AG04450 (cell line): ENCODE results near the gene ORAI2. TPM values are rescaled to one million over a fixed set of nuclear protein-coding genes. Genes with fewer than 3 reads are reported as not detected.
"Not testable (repeated sequence)": the region's sequence is repeated elsewhere in the genome, so short reads cannot be mapped to it uniquely, and the experiment has no call there.

ENCODE experiments used
- CTCF ChIA-PET: fragments of 300-600, 350-600 bp; formaldehyde crosslinking; extraction: SDS; loops from one replicate; lab custom pipeline; 2022; ENCODE audit warnings: antibody characterized with exemption, inconsistent platforms; lab: Charles Lee
- POLR2A ChIA-PET: fragments of 350-600 bp; formaldehyde crosslinking; extraction: SDS; loops from one replicate; lab custom pipeline; 2021; ENCODE audit warnings: antibody characterized with exemption, inconsistent platforms; lab: Yijun Ruan, JAX
- DNase-seq: peaks from one replicate; pipeline ENCODE4 v3.0.0-alpha.2; 2011; ENCODE audit warnings: low read depth, low spot score
- H3K27ac ChIP-seq: one replicate; pipeline ENCODE4 v1.5.1; 2012; ENCODE audit warnings: low read depth, low read length, control low read depth
- H3K27me3 ChIP-seq: one replicate; pipeline ENCODE4 v1.6.0; 2012; ENCODE audit warnings: low read length; ENCODE audit not compliant: control insufficient read depth, insufficient read depth
- H3K4me3 ChIP-seq: 2 replicates; pipeline ENCODE4 v1.5.1; 2011; ENCODE audit warnings: mild to moderate bottlenecking, low read depth, low read length, control low read depth
- H3K9me3 ChIP-seq: 2 replicates; pipeline ENCODE4 v1.5.1; 2012; ENCODE audit warnings: low read length; ENCODE audit not compliant: control insufficient read depth, insufficient read depth
- CTCF ChIP-seq: IDR thresholded peaks from 2 replicates; pipeline ENCODE4 v1.5.1; 2011; ENCODE audit warnings: low read depth, low read length, control low read depth, inconsistent platforms
- polyA plus RNA-seq: library from polyadenylated mRNA; depleted of rRNA; stranded (reverse); fragments of >200 nt; gene quantifications from 2 replicates; pipeline ENCODE4 v1.2.3, GENCODE V29; 2011

The ORAI2 gene
- polyA plus RNA-seq, 1 experiment: 27.8 TPM

DNA sequence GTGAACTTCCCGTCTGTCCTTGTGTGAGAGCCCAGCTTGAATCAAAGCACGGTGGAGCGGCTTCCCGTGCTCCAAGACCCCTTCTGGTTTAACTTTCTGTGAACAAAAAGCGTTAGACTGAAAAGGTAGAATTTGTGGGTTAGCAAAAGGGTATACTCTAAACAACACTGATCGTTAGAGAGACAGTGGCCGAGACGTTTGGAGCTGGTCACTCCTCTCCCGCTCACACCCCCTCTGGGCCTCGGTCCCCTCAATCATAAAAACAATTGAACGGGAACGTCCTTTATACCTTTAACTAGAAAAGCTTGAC, 36.7 kb upstream of the ORAI2 start:
- Histone ChIP-seq H3K4me3 (peak overlapping the region; percentile 89), H3K27ac (peak overlapping the region; percentile 77), H3K9me3 (no peaks in the 10 kb centered on the region; the same call in 1 of the 2 replicates), H3K27me3 (no peaks in the 10 kb centered on the region)
- ChIA-PET CTCF (interaction anchor here (0.9 to 3.0 kb wide), 2 partner anchors 8 kb away, joined by 3 to 11 read pairs; no protein-coding TSS in a partner anchor), POLR2A (interaction anchor here (0.6 kb wide), 1 partner anchor 563 kb away, joined by 3 read pairs; no protein-coding TSS in a partner anchor)
- no peak for TF ChIP-seq CTCF
- no peak for DNase-seq

GRCh38 chr7:102398543-102398942, 34.8 kb upstream of the ORAI2 start:
- no peak overlapping the region for H3K4me3 ChIP-seq
- ChIA-PET CTCF (no interaction called here), POLR2A (no interaction called here)
- no peak for DNase-seq
- H3K27ac ChIP-seq: no peak overlapping the region
- no peaks in the 10 kb centered on the region; the same call in 1 of the 2 replicates for H3K9me3 ChIP-seq
- no peaks in the 10 kb centered on the region for H3K27me3 ChIP-seq
- TF ChIP-seq CTCF: no peak

- no peaks in the 10 kb centered on the region for H3K27me3 ChIP-seq
- POLR2A ChIA-PET: no interaction called here
- no peak overlapping the region for H3K4me3 ChIP-seq
- no peak overlapping the region for H3K27ac ChIP-seq
- TF ChIP-seq CTCF: no peak
- DNase-seq: no peak
- H3K9me3 ChIP-seq: no peaks in the 10 kb centered on the region; the same call in 1 of the 2 replicates
- CTCF ChIA-PET: interaction anchor here (0.6 to 1.5 kb wide), 3 partner anchors 12 to 66 kb away, joined by 3 to 13 read pairs (median 3); no protein-coding TSS in a partner anchor
Observed at GRCh38 chr7:102400360-102400759, 33.0 kb upstream of the ORAI2 start.

DNA sequence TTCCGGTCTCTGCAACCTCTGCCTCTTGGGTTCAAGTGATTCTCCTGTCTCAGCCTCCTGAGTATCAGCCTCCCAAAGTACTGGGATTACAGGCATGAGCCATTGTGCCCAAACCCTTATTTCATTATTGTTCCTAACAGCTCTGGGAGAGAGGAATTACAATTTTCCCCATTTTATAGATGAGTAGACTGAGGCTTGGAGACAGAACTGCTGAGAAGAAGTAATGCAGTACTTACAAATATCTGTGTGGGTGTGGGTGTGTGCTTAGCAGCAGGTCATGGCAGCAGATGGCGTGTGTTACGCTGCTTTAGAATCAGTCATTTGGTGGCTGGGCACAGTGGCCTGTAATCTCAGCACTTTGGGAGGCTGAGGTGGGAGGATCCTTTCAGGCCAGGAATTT, 29.8 kb upstream of the ORAI2 start:
- H3K27ac ChIP-seq: no peak overlapping the region
- TF ChIP-seq CTCF: no peak
- H3K27me3 ChIP-seq: no peaks in the 10 kb centered on the region
- no peak overlapping the region for H3K4me3 ChIP-seq
- CTCF ChIA-PET: no interaction called here
- H3K9me3 ChIP-seq: no peaks in the 10 kb centered on the region
- POLR2A ChIA-PET: no interaction called here
- DNase-seq: no peak

DNA sequence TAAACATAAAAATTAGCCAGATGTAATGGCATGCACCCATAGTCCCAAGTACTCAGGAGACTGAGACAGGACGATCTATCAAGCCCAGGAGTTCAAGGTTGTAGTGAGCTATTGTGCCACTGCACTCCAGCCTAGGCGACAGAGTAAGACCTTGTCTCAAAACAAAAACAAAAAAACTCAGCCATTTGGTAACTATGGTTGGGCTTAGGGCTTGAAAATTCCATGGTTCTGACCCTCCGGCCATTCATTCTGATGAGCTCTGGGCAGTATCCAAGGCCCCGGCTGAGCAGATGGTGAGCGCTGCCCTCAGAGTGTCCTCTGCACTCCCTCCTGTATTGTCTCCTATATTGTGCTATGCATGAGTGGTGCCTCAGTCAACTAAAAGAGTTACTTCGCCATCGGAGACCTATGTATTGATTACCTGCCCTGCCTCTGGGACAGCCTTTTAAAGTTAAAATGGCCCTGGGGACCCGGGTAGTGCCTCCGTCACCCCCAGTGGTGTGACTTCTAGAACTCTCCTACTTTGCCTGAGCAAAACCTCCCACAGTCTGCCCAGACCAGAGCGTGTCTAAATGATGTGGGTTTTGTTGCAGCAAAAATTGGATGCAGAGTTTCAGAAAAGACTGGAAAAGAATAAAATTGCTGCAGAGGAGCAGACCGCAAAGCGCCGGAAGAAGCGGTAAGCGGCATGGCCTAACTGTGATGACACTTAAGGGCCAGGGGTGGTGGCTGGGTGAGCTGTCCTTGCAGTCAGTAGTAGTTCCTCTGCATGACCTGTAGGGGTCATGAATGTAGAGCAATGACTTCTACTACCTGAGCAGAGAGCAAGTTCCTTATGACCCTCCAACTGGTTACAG, 29.1 kb upstream of the ORAI2 start:
- DNase-seq: no peak
- Histone ChIP-seq H3K27me3 (no peaks in the 10 kb centered on the region), H3K9me3 (no peaks in the 10 kb centered on the region), H3K4me3 (no peak overlapping the region), H3K27ac (no peak overlapping the region)
- TF ChIP-seq CTCF: peak; percentile 61
- ChIA-PET CTCF (interaction anchor here (0.6 to 2.0 kb wide), 6 partner anchors 8 to 1220 kb away, joined by 3 to 11 read pairs (median 3); partner anchors contain the start of gene PRKRIP1), POLR2A (interaction anchor here (0.6 kb wide), 1 partner anchor 8 kb away, joined by 3 read pairs; the partner anchor contains the start of gene PRKRIP1)

DNA sequence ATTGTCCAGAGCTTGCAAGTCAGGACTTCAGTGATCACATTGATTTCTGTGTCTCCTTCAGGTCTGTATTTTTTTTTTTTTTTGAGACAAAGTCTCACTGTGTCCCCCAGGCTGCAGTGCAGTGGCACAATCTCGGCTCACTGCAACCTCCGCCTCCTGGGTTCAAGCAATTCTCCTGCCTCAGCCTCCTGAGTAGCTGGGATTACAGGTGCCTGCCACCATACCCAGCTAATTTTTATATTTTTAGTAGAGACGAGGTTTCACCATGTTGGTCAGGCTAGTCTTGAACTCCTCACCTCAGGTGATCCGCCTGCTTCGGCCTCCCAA, 28.6 kb upstream of the ORAI2 start:
- not testable (repeated sequence) for H3K9me3 ChIP-seq, H3K27me3 ChIP-seq, H3K27ac ChIP-seq, H3K4me3 ChIP-seq, DNase-seq
- ChIA-PET POLR2A (interaction anchor here (0.6 kb wide), 1 partner anchor 9 kb away, joined by 3 read pairs; the partner anchor contains the start of gene PRKRIP1), CTCF (interaction anchor here (0.6 to 2.0 kb wide), 6 partner anchors 8 to 1220 kb away, joined by 3 to 11 read pairs (median 3); partner anchors contain the start of gene PRKRIP1)
